ENCODE measurements around the gene GSTP1.
"Not testable (repeated sequence)": the region's sequence is repeated elsewhere in the genome, so short reads cannot be mapped to it uniquely, and the experiment has no call there.

GSTP1 gene

GRCh38 chr11:67584205-67584880, 731 bp downstream of the GSTP1 start:
- CTCF ChIA-PET, result interaction anchor here (0.5 to 0.8 kb wide), 5 partner anchors 9 to 518 kb away, joined by 3 to 8 read pairs (median 3); no protein-coding TSS in a partner anchor
- H3K27ac ChIP-seq, result peak overlapping the region; percentile 99
- DNase-seq (ENCODE audit: low spot score), result peak; percentile 68
- POLR2A ChIA-PET (ENCODE audit: low non-redundant PET), result interaction anchor here (0.6 to 1.2 kb wide), 2 partner anchors 11 to 46 kb away, joined by 5 to 7 read pairs; partner anchors contain the start of gene NUDT8
- TF ChIP-seq CTCF (conservative IDR thresholded peaks at IDR 0.05; ENCODE audit: low read depth), result no peak

GRCh38 chr11:67584881-67585873, 1.6 kb downstream of the GSTP1 start:
- ChIA-PET POLR2A (ENCODE audit: low non-redundant PET) (interaction anchor here (1.2 kb wide), 1 partner anchor 45 kb away, joined by 5 read pairs; the partner anchor contains the start of gene NUDT8), CTCF (interaction anchor here (0.8 kb wide), 1 partner anchor 10 kb away, joined by 8 read pairs; no protein-coding TSS in a partner anchor)
- peak overlapping the region; percentile 99 for H3K27ac ChIP-seq
- no peak for TF ChIP-seq CTCF (conservative IDR thresholded peaks at IDR 0.05; ENCODE audit: low read depth)
- DNase-seq (ENCODE audit: low spot score), result no peak

GRCh38 chr11:67585911-67586310, 2.3 kb downstream of the GSTP1 start:
- H3K27ac ChIP-seq, result peak overlapping the region; percentile 99
- ChIA-PET CTCF (no interaction called here), POLR2A (ENCODE audit: low non-redundant PET) (no interaction called here)
- no peak for TF ChIP-seq CTCF (conservative IDR thresholded peaks at IDR 0.05; ENCODE audit: low read depth)
- no peak for DNase-seq (ENCODE audit: low spot score)

- ChIA-PET CTCF (no interaction called here), POLR2A (ENCODE audit: low non-redundant PET) (no interaction called here)
- TF ChIP-seq CTCF (conservative IDR thresholded peaks at IDR 0.05; ENCODE audit: low read depth), result no peak
- H3K27ac ChIP-seq, result peak overlapping the region; percentile 99
- no peak for DNase-seq (ENCODE audit: low spot score)
These were observed 3.1 kb downstream of the GSTP1 start for GRCh38 chr11:67586568-67587250.

- ChIA-PET POLR2A (ENCODE audit: low non-redundant PET) (no interaction called here), CTCF (interaction anchor here (1.4 kb wide), 1 partner anchor 16 kb away, joined by 3 read pairs; no protein-coding TSS in a partner anchor)
- DNase-seq (ENCODE audit: low spot score), result no peak
- peak overlapping the region; percentile 99 for H3K27ac ChIP-seq
- no peak for TF ChIP-seq CTCF (conservative IDR thresholded peaks at IDR 0.05; ENCODE audit: low read depth)
These were observed 4.5 kb downstream of the GSTP1 start for GRCh38 chr11:67588136-67588503.

- CTCF ChIA-PET; POLR2A ChIA-PET (ENCODE audit: low non-redundant PET); DNase-seq (ENCODE audit: low spot score): not testable (repeated sequence)
- peak overlapping the region; percentile 58 for H3K27ac ChIP-seq
These were observed 5.3 kb downstream of the GSTP1 start for GRCh38 chr11:67588899-67589415.
